ENCODE data around the gene LDLRAD3.

DNA sequence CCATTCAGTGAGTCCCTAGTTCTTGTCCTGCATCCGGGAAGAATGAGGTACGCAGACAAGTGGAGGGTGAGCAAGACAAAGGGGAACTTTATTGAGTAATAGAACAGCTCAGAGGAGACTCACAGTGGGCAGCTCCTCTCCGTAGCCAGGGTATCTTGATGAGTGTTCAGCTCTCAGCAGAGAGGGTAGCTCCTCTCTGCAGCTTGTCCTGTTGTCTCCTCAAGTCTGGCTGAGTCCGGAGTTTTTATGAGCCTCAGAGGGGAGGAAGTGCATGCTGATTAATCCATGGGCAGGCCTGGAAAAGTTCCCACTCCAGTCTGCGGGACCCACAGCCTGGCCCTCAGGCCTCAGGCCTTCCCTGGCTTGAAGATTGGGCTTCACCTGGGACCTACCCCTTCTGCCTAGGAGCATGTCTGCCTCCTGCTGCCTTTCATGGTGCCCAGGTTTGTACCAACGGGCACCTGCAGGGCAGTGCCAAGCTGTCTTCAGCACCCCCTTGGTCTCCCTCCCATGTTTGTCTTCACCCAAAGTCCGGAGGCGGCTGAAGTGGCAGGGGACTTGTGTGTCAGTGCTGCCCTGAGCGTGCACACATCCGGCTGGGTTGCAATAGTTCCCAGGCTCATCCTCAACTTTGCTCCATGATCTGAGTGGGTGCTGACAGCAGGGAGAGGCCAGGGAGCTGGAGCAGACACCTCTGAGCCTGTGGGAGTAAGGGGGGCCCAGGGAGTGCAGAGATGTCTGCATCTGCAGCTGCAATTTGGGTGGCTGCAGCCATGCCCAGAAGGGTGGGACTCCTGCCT, 134.2 kb downstream of the LDLRAD3 start:
- TF ChIP-seq, protein P1, sequence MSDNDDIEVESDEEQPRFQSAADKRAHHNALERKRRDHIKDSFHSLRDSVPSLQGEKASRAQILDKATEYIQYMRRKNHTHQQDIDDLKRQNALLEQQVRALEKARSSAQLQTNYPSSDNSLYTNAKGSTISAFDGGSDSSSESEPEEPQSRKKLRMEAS (IDR thresholded peaks at IDR 0.05) = no peak
- no peak for TF ChIP-seq ZFX (IDR thresholded peaks at IDR 0.05)
- no peak for TF ChIP-seq JUND (IDR thresholded peaks at IDR 0.05)
- TF ChIP-seq, protein P2, sequence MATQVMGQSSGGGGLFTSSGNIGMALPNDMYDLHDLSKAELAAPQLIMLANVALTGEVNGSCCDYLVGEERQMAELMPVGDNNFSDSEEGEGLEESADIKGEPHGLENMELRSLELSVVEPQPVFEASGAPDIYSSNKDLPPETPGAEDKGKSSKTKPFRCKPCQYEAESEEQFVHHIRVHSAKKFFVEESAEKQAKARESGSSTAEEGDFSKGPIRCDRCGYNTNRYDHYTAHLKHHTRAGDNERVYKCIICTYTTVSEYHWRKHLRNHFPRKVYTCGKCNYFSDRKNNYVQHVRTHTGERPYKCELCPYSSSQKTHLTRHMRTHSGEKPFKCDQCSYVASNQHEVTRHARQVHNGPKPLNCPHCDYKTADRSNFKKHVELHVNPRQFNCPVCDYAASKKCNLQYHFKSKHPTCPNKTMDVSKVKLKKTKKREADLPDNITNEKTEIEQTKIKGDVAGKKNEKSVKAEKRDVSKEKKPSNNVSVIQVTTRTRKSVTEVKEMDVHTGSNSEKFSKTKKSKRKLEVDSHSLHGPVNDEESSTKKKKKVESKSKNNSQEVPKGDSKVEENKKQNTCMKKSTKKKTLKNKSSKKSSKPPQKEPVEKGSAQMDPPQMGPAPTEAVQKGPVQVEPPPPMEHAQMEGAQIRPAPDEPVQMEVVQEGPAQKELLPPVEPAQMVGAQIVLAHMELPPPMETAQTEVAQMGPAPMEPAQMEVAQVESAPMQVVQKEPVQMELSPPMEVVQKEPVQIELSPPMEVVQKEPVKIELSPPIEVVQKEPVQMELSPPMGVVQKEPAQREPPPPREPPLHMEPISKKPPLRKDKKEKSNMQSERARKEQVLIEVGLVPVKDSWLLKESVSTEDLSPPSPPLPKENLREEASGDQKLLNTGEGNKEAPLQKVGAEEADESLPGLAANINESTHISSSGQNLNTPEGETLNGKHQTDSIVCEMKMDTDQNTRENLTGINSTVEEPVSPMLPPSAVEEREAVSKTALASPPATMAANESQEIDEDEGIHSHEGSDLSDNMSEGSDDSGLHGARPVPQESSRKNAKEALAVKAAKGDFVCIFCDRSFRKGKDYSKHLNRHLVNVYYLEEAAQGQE (IDR thresholded peaks at IDR 0.05; ENCODE audit: low read depth) = no peak
